Measurements from ENCODE around the gene AGMO. TPM values are rescaled to one million over a fixed set of nuclear protein-coding genes. Genes with fewer than 3 reads are reported as not detected.

Gene AGMO
- total and polyA plus RNA-seq, 10 of the 15 experiments (the other 5 are each of a cell fraction or from before 2014, with no cell fraction given), result 0.11 to 0.29 TPM; not detected in 8

DNA sequence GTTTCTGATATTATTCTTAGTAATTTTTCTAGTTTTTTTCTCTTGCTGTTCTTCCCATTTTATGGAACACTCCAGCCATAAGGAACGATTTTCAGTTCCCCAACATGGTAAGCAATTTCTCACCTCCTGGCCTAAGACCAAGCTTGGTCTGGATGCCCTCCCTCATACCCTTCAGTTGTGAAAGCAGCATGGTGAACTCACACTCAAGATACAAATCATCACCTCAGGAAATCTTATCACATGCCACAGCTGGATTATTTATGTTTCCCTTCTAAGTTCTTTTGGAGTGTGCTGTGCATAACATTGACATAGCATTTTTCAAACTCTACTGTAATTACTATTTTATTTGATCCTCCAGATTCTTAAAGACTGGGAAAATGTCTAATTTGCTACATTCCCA is 216.6 kb downstream of the AGMO start (continued):
- TF ChIP-seq, protein P1, sequence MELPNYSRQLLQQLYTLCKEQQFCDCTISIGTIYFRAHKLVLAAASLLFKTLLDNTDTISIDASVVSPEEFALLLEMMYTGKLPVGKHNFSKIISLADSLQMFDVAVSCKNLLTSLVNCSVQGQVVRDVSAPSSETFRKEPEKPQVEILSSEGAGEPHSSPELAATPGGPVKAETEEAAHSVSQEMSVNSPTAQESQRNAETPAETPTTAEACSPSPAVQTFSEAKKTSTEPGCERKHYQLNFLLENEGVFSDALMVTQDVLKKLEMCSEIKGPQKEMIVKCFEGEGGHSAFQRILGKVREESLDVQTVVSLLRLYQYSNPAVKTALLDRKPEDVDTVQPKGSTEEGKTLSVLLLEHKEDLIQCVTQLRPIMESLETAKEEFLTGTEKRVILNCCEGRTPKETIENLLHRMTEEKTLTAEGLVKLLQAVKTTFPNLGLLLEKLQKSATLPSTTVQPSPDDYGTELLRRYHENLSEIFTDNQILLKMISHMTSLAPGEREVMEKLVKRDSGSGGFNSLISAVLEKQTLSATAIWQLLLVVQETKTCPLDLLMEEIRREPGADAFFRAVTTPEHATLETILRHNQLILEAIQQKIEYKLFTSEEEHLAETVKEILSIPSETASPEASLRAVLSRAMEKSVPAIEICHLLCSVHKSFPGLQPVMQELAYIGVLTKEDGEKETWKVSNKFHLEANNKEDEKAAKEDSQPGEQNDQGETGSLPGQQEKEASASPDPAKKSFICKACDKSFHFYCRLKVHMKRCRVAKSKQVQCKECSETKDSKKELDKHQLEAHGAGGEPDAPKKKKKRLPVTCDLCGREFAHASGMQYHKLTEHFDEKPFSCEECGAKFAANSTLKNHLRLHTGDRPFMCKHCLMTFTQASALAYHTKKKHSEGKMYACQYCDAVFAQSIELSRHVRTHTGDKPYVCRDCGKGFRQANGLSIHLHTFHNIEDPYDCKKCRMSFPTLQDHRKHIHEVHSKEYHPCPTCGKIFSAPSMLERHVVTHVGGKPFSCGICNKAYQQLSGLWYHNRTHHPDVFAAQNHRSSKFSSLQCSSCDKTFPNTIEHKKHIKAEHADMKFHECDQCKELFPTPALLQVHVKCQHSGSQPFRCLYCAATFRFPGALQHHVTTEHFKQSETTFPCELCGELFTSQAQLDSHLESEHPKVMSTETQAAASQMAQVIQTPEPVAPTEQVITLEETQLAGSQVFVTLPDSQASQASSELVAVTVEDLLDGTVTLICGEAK (IDR thresholded peaks at IDR 0.05; ENCODE audit: borderline replicate concordance), result no peak
- TF ChIP-seq, protein P2, sequence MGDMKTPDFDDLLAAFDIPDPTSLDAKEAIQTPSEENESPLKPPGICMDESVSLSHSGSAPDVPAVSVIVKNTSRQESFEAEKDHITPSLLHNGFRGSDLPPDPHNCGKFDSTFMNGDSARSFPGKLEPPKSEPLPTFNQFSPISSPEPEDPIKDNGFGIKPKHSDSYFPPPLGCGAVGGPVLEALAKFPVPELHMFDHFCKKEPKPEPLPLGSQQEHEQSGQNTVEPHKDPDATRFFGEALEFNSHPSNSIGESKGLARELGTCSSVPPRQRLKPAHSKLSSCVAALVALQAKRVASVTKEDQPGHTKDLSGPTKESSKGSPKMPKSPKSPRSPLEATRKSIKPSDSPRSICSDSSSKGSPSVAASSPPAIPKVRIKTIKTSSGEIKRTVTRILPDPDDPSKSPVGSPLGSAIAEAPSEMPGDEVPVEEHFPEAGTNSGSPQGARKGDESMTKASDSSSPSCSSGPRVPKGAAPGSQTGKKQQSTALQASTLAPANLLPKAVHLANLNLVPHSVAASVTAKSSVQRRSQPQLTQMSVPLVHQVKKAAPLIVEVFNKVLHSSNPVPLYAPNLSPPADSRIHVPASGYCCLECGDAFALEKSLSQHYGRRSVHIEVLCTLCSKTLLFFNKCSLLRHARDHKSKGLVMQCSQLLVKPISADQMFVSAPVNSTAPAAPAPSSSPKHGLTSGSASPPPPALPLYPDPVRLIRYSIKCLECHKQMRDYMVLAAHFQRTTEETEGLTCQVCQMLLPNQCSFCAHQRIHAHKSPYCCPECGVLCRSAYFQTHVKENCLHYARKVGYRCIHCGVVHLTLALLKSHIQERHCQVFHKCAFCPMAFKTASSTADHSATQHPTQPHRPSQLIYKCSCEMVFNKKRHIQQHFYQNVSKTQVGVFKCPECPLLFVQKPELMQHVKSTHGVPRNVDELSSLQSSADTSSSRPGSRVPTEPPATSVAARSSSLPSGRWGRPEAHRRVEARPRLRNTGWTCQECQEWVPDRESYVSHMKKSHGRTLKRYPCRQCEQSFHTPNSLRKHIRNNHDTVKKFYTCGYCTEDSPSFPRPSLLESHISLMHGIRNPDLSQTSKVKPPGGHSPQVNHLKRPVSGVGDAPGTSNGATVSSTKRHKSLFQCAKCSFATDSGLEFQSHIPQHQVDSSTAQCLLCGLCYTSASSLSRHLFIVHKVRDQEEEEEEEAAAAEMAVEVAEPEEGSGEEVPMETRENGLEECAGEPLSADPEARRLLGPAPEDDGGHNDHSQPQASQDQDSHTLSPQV (IDR thresholded peaks at IDR 0.05), result no peak
- TF ChIP-seq POU2F2 (IDR thresholded peaks at IDR 0.05; ENCODE audit: borderline replicate concordance, low read depth, low read length) (no peak), TAF1 (IDR thresholded peaks at IDR 0.05; ENCODE audit: borderline replicate concordance, low read depth, low read length) (no peak), MEF2A (IDR thresholded peaks at IDR 0.05; ENCODE audit: insufficient read depth, low read depth, low read length) (no peak), ZNF384 (IDR thresholded peaks at IDR 0.05; ENCODE audit: borderline replicate concordance, low read depth, low read length) (no peak)
- TF ChIP-seq, protein P3, sequence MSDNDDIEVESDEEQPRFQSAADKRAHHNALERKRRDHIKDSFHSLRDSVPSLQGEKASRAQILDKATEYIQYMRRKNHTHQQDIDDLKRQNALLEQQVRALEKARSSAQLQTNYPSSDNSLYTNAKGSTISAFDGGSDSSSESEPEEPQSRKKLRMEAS (IDR thresholded peaks at IDR 0.05; ENCODE audit: low read depth, low read length), result no peak

Data from GM12878 (cell line).